ENCODE results near the gene CNTD1. TPM values are rescaled to one million over a fixed set of nuclear protein-coding genes. Genes with fewer than 3 reads are reported as not detected.

CNTD1 gene
- total RNA-seq, 2 experiments from 2014 or later, result 0.06 TPM; not detected in 1

GRCh38 chr17:42780851-42781638 lies 17.6 kb upstream of the CNTD1 start:
- ChIA-PET CTCF (ENCODE audit: unreplicated experiment) (no interaction called here), POLR2A (no interaction called here)
- Histone ChIP-seq H3K4me1 (ENCODE audit: insufficient read depth, low read length, poor library complexity, severe bottlenecking) (no peaks in the 10 kb centered on the region), H3K36me3 (ENCODE audit: insufficient read depth, low read length) (peaks cover 31% of the 10 kb centered on the region), H3K27ac (ENCODE audit: low read depth, low read length, poor library complexity, severe bottlenecking) (no peak overlapping the region), H3K4me2 (ENCODE audit: low read length) (no peak overlapping the region), H2AFZ (ENCODE audit: low read length) (no peak overlapping the region), H3K79me2 (ENCODE audit: insufficient read depth, low read depth, low read length) (no peaks in the 10 kb centered on the region), H4K20me1 (ENCODE audit: insufficient read depth, low read length) (no peaks in the 10 kb centered on the region), H3K4me3 (ENCODE audit: low read depth, low read length, poor library complexity, severe bottlenecking) (no peak overlapping the region), H3K9me3 (ENCODE audit: low read length) (no peaks in the 10 kb centered on the region), H3K9me2 (ENCODE audit: insufficient read depth, low read length) (no peaks in the 10 kb centered on the region)
- no peak for DNase-seq (ENCODE audit: low spot score)
- TF ChIP-seq EZH2phosphoT487 (IDR thresholded peaks at IDR 0.05; ENCODE audit: borderline replicate concordance, low read depth, low read length), result no peak
- no peak for TF ChIP-seq CTCF (conservative IDR thresholded peaks at IDR 0.05; ENCODE audit: low read length)
- BruUV-seq (replicated peaks), result no TSS peak
- intact Hi-C loops (cut with micrococcal nuclease; ENCODE audit: unreplicated experiment), result no loop called here

- no peaks in the 10 kb centered on the region for H3K4me1 ChIP-seq (ENCODE audit: insufficient read depth, low read length, poor library complexity, severe bottlenecking)
- H3K9me3 ChIP-seq (ENCODE audit: low read length), result no peaks in the 10 kb centered on the region
- DNase-seq (ENCODE audit: low spot score), result no peak
- intact Hi-C loops (cut with micrococcal nuclease; ENCODE audit: unreplicated experiment), result no loop called here
- ChIA-PET POLR2A (no interaction called here), CTCF (ENCODE audit: unreplicated experiment) (no interaction called here)
- H4K20me1 ChIP-seq (ENCODE audit: insufficient read depth, low read length), result no peaks in the 10 kb centered on the region
- no peak overlapping the region for H3K27ac ChIP-seq (ENCODE audit: low read depth, low read length, poor library complexity, severe bottlenecking)
- TF ChIP-seq CTCF (conservative IDR thresholded peaks at IDR 0.05; ENCODE audit: low read length), result no peak
- no peak for TF ChIP-seq EZH2phosphoT487 (IDR thresholded peaks at IDR 0.05; ENCODE audit: borderline replicate concordance, low read depth, low read length)
- H3K9me2 ChIP-seq (ENCODE audit: insufficient read depth, low read length), result no peaks in the 10 kb centered on the region
- H3K4me2 ChIP-seq (ENCODE audit: low read length), result no peak overlapping the region
- BruUV-seq (replicated peaks), result no TSS peak
- H2AFZ ChIP-seq (ENCODE audit: low read length), result no peak overlapping the region
- H3K79me2 ChIP-seq (ENCODE audit: insufficient read depth, low read depth, low read length), result no peaks in the 10 kb centered on the region
- no peak overlapping the region for H3K4me3 ChIP-seq (ENCODE audit: low read depth, low read length, poor library complexity, severe bottlenecking)
- peaks cover 26% of the 10 kb centered on the region for H3K36me3 ChIP-seq (ENCODE audit: insufficient read depth, low read length)
Measured at GRCh38 chr17:42781639-42782165, 17.0 kb upstream of the CNTD1 start.

Measured in OCI-LY7 (cell line).